Chondrocyte (in vitro differentiated cells): ENCODE results near the gene ISM1. TPM values are rescaled to one million over a fixed set of nuclear protein-coding genes. Genes with fewer than 3 reads are reported as not detected.

Source experiments
- DNase-seq: peaks from one replicate; pipeline ENCODE4 v3.0.0; 2021; ENCODE audit warnings: mixed read lengths, low spot score
- H3K27ac Mint-ChIP-seq: one replicate; pipeline ENCODE4 v1.8.0; 2021; ENCODE audit warnings: mild to moderate bottlenecking, moderate library complexity, mixed read lengths; ENCODE audit not compliant: unreplicated experiment
- H3K27me3 Mint-ChIP-seq: 2 replicates; pipeline ENCODE4 v1.8.0; 2021; ENCODE audit warnings: low read depth, mixed read lengths
- H3K36me3 Mint-ChIP-seq: 2 replicates; pipeline ENCODE4 v1.8.0; 2021; ENCODE audit warnings: low read depth, mixed read lengths
- H3K4me1 Mint-ChIP-seq: 2 replicates; pipeline ENCODE4 v1.8.0; 2021; ENCODE audit warnings: low read depth, mild to moderate bottlenecking, mixed read lengths
- H3K4me3 Mint-ChIP-seq: one replicate; pipeline ENCODE4 v1.8.0; 2021; ENCODE audit warnings: mild to moderate bottlenecking, moderate library complexity, mixed read lengths; ENCODE audit not compliant: unreplicated experiment
- H3K9me3 Mint-ChIP-seq: 2 replicates; pipeline ENCODE4 v1.8.0; 2021; ENCODE audit warnings: low read depth, mixed read lengths
- total RNA-seq: library from RNA; stranded (reverse); gene quantifications from 3 replicates; pipeline ENCODE4 v1.2.1, GENCODE V29; 2021
- TF ChIP-seq, protein P1 (sequence below): fragments of 200-600 bp; sonication (generic); IDR thresholded peaks from 2 replicates; pipeline ENCODE4 v1.5.0; 2021; ENCODE audit warnings: antibody characterized with exemption, mild to moderate bottlenecking, moderate library complexity

The ISM1 gene
- total RNA-seq, 1 donor from 2014 or later = 1.2 TPM

DNA sequence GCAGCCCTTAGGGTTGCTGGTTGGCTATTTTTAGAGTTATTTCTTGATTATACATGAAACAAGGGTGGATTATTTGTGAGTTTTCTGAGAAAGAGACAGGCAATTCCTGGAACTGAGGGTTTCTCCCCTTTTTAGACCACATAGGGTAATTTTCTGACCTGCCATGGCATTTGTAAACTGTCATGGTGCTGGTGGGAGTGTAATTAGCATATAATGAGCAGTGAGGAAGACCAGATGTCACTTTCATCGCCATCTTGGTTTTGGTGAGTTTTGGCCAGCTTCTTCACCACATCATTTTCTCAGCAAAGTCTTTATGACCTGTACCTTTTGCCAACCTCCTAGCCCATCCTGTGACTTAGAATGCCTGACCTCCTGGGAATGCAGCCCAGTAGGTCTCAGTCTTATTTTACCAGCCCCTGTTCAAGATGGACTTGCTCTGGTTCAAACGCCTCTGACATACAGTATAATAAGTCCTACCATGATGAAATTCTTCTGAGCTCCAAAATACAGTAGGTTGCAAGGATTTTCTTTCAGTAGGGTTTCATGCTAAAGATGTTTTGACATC lies 117.1 kb downstream of the ISM1 start:
- no peak overlapping the region for H3K4me3 Mint-ChIP-seq
- no peaks in the 10 kb centered on the region for H3K27me3 Mint-ChIP-seq
- H3K27ac Mint-ChIP-seq = no peak overlapping the region
- peaks cover 4% of the 10 kb centered on the region for H3K9me3 Mint-ChIP-seq
- DNase-seq = no peak
- TF ChIP-seq, protein P1, sequence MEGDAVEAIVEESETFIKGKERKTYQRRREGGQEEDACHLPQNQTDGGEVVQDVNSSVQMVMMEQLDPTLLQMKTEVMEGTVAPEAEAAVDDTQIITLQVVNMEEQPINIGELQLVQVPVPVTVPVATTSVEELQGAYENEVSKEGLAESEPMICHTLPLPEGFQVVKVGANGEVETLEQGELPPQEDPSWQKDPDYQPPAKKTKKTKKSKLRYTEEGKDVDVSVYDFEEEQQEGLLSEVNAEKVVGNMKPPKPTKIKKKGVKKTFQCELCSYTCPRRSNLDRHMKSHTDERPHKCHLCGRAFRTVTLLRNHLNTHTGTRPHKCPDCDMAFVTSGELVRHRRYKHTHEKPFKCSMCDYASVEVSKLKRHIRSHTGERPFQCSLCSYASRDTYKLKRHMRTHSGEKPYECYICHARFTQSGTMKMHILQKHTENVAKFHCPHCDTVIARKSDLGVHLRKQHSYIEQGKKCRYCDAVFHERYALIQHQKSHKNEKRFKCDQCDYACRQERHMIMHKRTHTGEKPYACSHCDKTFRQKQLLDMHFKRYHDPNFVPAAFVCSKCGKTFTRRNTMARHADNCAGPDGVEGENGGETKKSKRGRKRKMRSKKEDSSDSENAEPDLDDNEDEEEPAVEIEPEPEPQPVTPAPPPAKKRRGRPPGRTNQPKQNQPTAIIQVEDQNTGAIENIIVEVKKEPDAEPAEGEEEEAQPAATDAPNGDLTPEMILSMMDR = no peak
- peaks cover 50% of the 10 kb centered on the region for H3K4me1 Mint-ChIP-seq
- H3K36me3 Mint-ChIP-seq = no peaks in the 10 kb centered on the region

DNA sequence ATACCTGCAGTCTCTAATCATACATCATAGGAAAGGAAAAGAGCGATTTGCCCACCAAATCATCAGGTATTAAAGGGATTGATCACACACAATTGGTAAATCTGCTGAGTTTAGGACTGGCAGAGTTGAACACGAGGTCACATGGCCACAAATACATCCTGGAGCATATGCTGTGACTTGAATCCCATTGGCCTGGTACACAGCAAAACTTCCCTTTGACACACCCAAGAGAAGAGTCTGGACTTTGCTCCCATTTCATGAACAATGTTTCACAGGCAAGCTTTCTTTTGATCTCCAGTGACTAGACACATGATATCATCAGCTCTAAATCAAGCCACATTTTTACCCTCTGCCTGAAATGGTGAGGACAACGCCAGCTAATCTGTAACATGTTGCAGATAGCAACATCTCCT lies 117.9 kb downstream of the ISM1 start:
- DNase-seq = no peak
- no peaks in the 10 kb centered on the region for H3K36me3 Mint-ChIP-seq
- H3K4me3 Mint-ChIP-seq = no peak overlapping the region
- H3K9me3 Mint-ChIP-seq = peaks cover 4% of the 10 kb centered on the region
- peaks cover 42% of the 10 kb centered on the region for H3K4me1 Mint-ChIP-seq
- no peaks in the 10 kb centered on the region for H3K27me3 Mint-ChIP-seq
- H3K27ac Mint-ChIP-seq = no peak overlapping the region
- TF ChIP-seq, protein P1 = no peak

DNA sequence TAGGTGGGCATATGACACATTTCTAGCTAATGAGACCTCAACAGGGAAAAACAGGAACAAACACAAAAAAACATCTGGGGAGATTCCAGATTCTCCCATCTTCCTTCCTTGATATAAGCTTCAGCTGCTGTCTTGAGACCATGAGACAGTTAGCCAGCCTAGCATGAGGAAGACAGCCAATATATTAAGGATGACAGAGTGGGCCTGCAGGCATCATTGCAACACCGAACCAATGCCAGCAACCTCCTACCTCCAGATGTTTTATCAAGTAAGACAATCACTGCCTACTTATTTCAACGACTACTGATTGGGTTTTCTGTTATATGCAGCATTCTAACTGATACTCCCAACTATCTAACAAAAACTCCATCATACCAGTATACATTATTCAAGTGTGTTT lies 119.0 kb downstream of the ISM1 start:
- peaks cover 4% of the 10 kb centered on the region for H3K9me3 Mint-ChIP-seq
- TF ChIP-seq, protein P1 = no peak
- no peaks in the 10 kb centered on the region for H3K27me3 Mint-ChIP-seq
- H3K36me3 Mint-ChIP-seq = no peaks in the 10 kb centered on the region
- H3K4me1 Mint-ChIP-seq = peaks cover 45% of the 10 kb centered on the region
- no peak overlapping the region for H3K4me3 Mint-ChIP-seq
- no peak for DNase-seq
- H3K27ac Mint-ChIP-seq = no peak overlapping the region

DNA sequence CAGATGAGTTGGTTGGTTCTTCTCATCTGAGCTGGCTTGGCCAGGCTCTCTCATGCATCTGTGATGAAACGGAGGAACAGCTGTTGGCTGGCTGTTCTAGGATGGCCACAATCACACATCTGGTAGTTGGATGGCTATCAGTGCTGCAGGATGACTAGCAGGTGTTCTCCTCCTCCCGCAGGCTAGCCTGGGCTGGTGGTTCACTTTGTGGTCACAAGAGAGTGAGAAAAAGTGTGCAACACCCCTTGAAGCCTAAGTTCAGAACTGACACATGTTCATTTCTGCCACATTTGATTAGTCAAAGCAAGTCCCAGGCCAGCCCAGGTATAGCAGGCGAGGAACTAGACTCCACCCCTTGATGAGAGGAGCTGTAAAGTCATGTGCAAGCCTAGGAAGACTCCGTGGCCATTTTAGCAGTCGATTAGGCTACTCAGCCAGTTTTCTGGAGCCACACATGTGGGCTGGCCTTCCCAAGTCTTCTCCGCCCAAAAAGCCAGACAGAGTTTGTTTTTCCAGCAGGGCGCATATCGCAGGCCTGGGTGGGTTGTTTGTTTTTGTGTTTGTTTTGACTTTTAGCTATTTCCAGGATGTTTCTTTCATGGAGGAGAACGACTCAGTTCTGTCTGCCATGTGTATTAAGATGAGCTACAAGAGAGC lies 120.8 kb downstream of the ISM1 start:
- Mint-ChIP-seq H3K9me3 (no peaks in the 10 kb centered on the region), H3K27me3 (no peaks in the 10 kb centered on the region), H3K36me3 (no peaks in the 10 kb centered on the region), H3K4me1 (peaks cover 37% of the 10 kb centered on the region), H3K27ac (no peak overlapping the region), H3K4me3 (no peak overlapping the region)
- TF ChIP-seq, protein P1 = no peak
- no peak for DNase-seq

DNA sequence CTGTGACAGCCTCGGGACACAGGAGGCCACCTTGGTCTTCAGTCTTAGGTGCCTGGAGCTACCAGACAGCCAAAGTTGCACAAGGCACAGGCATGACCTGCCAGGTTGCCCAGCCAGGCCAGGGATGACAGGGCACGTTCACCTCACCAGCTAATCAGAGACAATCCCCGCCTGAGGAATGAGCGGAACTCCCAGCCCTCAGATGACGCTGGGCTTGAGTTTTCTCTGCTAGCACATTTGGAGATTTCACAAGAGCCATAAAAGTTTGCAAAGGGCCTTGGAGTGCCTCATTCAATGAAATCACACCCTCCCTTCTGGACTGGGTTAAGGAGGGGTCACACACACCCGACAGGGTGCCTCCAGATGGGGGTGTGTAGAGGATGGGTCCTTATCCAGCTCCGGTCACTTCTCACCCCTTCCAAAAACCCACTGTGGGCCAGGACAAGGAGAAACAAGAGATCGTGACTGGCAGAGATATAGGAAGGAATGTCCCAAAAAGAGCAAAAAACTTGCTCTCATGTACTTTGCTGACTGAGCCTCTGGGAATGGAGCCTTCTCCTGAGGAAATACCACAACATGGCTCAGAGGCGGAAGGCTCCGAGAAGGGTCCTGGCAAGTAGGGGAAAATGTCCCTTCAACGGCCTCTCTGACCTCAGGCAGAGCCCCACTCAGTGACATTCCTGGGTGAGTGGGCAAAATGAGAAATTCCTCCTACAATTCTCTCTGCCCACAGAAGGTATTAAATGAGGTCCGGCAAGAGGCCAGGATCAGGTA lies 121.6 kb downstream of the ISM1 start:
- H3K27me3 Mint-ChIP-seq = no peaks in the 10 kb centered on the region
- no peak overlapping the region for H3K4me3 Mint-ChIP-seq
- no peaks in the 10 kb centered on the region for H3K9me3 Mint-ChIP-seq
- no peak for DNase-seq
- H3K36me3 Mint-ChIP-seq = no peaks in the 10 kb centered on the region
- peaks cover 34% of the 10 kb centered on the region for H3K4me1 Mint-ChIP-seq
- TF ChIP-seq, protein P1 = no peak
- peak overlapping the region; percentile 45 for H3K27ac Mint-ChIP-seq
